Stimulated activated CD4-positive, alpha-beta T cell treated with anti-CD3 and anti-CD28 coated beads, Interleukin-4, amount 100 ng/mL, for 4 hours (primary cell): ENCODE data around the gene HSP90AB1.

Source experiments
- DNase-seq, 2 experiments: peaks; one replicate each; pipeline ENCODE4 v3.0.0-alpha.2; 2020

The HSP90AB1 gene

DNA sequence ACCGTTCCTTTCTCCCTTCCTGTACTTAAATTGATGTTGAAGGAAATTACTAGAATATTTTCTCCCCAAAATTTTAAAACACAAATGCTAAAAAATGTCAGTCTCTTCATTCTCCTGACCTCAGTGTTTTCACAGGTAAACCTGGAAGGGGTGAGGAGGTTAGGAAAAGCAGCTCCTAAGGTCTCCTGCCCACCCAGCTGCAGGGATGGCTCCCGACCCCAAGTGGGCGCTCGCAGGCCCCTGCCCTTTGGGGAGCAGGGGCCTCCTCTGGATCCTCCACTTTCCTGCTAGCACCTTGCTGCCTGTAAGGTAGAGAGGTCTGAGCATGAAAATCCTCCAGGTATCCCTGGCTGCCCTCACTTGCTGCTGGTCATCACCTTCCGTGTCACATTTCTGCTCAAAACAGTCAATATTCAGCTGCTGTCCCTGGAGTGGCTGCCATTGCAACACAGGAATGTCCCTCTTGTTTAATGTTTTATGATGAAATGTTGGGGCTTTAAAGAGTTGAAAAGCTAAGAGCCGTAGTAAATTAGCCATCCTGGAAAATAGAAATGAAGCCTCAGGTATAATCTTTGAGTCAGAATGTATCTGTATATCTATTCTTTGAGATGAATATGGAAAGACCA is 10.9 kb upstream of the HSP90AB1 start:
- no peak for DNase-seq

DNA sequence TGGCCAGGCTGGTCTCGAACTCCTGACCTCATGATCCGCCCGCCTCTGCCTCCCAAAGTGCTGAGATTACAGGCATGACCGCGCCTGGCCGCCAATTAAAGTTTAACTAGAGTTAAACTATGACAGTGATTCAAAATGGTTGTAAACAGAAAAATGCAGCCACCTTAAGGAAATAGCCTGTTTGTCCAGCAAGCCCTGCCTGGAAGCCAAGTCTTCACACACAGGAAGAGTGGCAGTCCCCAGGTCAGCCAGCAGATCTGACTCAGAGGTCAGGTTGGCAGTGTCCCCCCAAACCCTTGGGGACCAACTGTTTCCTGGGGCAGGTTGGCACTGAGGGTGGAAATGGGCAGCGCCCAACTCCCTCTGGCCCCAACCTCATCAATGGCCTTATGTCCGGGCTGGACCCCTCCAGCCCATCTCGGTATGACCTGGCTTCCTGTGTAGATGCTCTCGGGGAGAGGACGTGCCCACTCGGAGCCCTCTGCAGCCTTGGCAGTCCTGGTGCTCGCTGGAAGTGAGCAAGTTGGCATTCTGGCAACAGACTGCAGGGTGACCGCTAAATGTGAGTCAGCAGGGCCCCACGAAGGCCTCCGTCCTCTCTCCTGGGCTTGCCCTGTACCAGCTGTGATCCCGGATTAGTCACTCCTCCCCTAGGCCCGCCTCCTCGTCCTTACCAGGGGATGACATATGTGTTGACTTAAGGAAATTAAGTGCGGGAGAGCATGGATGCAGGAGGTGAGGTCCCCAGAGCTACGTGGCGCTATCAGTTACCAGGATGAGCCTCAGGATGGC is 9.7 kb upstream of the HSP90AB1 start:
- peak; percentile 56 to 73 for DNase-seq

DNA sequence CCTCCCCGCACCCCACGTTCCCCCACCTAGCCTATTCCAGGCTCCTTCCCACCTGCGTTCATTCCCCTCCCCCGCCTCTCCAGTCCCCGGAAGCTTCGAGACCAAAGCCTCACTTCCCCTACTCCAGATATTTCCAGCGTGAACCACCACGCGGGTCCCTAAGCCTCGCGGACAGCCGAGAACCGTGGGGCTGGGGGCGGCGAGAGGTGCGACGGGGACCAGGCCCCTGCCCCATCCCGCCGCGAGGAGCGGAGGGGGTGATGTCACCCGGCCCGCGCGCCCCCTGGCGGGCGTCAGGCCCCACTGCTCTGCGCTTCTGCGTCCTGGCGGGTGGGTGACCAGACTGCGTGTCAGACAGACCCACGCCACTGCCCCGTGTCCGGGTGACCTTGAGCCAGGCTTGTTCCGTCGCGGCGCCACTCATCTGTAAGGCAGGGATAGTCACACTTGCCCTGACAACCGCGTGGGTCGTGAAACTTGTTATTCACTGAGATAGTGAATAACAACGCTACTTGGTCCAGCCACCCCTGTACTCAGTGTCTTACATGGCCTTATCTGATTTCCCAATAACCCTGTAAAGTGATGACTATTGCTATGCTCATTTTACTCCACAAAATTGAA is 9.0 kb upstream of the HSP90AB1 start:
- DNase-seq = peak; percentile 72 to 75

DNA sequence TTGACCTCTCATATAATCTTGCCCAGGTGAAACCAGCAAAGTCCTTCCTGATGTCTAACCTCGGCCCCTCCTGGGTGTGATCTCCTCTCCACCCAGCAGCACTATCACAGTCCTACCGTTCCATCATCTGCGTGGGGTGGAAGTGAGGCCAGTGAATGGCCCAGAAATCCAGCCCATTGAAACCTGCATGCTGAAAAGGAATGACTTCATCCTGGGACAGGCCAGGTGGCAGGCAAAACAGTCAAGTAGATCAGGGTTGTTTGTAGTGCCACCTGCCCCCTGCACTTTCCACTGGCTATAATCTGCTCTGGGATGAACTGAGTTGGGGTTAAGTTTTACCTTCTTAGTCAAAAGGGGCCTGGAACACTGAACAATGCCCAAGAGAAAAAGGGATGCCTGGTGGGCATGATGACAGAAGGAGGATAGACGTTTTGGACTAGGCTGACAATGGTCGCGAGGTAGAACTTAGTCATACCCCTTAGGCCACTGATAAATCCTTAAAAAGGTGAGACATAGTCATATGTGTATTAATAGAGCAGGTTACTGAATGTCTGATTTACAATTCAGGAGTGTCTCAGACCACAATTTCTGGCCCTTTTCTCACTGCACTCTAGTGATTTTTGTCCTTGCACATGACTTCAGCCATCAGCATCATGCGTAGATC is 8.1 kb upstream of the HSP90AB1 start:
- no peak for DNase-seq

DNA sequence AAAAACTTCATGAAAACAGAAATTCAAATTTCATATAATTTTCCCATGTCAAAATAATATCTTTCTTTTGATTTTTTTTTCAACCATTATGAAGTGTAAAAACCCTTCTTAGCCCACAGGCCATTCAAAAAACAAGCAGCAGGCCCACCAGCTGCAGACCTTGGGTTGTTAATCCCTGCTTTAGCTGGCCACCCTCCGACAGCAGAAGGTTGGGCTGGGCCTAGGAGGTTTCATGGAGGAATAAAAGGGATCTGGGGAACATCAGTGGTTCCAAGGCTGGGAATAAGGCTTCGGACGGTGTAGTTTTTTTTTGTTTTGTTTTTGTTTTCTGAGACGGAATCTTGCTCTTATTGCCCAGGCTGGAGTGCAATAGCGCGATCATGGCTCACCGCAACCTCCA is 3.6 kb upstream of the HSP90AB1 start:
- DNase-seq = no peak

DNA sequence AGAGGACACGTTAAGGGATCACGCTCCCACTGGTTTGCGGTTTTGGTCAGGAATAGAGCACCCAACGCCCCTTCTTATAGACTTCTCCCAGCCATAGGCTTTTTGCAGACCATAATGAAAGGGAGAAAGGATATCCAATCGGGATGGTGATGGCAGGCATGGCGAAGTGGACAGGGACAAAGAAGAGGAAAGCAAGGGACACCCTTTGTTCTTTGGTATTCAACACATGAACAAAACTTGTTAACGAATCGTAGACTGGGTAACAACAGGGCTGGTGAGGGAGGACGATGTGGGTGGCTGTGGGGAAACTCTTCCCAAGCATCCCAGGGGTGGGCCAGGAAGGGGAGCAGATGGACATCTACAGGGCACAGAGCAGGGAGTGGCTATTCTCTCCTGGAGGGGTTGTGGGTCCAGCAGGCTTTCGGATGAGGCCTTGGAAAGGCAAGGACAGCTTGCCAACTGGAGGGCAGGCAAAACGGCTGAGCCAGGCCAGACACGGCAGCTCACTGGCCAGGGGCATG is 1.4 kb upstream of the HSP90AB1 start:
- no peak for DNase-seq

DNA sequence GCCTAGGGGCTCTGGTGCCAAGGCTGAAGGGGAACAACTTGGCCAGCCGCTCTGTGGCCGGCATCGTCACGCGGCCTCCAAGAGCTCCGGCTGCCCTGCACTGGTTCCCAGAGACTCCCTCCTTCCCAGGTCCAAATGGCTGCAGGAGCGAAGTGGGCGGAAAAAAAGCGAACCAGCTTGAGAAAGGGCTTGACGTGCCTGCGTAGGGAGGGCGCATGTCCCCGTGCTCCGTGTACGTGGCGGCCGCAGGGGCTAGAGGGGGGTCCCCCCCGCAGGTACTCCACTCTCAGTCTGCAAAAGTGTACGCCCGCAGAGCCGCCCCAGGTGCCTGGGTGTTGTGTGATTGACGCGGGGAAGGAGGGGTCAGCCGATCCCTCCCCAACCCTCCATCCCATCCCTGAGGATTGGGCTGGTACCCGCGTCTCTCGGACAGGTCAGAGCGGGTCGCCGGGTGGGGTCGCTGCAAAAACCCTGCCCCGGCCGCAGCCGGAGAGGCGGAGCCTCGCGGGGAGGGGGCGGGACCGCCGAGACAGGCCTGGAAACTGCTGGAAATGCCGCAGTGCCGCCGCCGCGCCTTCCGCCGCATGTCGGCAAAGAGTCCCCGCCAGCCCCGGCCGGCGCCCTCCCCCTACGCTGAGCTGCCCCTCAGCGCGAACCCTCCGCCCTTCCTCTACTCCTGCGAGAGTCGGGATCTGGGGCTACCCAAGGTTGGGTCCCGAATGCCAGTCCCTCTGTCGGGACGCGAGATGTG is 814 bp upstream of the HSP90AB1 start:
- peak; percentile 82 to 92 for DNase-seq

DNA sequence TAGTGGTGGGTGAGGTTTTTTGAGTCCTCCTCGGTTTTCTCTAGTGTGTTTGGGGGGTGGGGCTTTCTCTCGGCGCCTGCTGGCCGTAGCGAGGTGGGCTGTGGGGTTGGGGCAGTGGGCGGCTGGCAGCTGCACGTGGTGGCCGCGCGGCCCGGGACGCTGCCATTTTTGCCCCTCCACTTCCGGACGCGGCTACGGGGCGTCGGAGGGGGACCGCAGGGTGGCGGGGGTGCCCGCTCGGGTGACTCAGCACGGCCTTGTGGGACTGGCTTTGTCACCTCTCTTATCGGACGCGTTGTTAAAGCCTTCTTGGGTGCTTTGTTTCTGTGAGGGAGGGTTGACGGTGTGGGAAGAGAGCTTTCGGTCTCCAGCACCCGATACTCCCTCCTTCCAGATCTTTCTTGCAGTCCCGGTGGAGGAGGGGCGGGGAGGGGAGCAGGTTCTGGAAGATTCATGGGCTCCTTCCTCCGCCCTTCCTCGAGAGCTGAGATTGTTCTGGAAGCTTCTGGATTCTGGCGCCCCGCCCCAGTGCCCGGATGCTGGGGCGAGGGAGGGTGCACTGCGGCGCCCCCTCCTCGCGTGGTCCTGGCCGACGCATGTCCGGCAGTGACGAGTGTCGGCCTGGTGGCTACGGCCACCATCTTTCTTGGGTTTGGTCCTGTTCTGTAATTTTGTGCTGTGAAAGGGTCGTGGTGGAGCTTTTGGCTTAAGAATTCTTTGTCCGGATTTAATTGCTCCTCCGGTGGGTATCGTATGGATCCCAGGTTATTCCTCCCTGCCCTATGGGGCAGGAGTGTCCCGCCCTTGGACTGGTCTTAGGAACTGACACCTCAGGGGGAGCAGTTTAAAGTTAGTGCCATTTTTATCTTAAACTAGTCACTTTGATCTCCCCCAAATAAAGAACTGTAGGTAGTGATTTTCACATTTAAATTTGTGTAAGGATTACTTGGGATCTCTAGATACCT is 719 bp downstream of the HSP90AB1 start:
- DNase-seq = peak; percentile 84 to 92

DNA sequence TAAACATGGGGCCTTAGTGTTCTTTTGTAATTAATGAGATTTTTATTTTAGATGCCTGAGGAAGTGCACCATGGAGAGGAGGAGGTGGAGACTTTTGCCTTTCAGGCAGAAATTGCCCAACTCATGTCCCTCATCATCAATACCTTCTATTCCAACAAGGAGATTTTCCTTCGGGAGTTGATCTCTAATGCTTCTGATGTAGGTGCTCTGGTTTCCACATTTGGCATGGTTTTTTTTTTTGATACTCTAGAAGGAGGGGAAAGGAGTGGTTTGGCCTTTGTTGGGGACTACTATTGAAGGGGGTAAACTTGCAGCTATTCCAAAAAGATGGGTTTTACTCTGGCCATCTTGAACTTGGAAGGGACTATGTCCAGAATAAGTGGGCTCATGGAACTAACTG is 1.7 kb downstream of the HSP90AB1 start:
- DNase-seq = no peak

DNA sequence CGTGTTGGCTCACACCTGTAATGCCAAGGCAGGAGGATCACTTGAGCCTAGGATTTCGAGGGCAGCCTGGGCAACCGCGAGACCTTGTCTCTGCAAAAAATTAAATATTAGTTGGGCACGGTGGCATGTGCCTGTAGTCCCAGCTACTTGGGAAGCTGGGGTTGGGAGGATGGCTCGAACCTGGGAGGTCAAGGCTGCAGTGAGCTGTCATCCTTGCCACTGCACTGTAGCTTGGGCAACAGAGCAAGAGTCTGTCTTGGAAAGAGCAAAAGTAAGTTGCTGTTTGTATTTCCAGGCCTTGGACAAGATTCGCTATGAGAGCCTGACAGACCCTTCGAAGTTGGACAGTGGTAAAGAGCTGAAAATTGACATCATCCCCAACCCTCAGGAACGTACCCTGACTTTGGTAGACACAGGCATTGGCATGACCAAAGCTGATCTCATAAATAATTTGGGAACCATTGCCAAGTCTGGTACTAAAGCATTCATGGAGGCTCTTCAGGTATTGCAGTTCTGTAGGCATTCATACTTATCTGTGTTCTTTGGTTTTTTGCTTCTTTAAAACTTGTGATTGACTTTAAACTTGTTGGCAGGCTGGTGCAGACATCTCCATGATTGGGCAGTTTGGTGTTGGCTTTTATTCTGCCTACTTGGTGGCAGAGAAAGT is 2.3 kb downstream of the HSP90AB1 start:
- DNase-seq = no peak

DNA sequence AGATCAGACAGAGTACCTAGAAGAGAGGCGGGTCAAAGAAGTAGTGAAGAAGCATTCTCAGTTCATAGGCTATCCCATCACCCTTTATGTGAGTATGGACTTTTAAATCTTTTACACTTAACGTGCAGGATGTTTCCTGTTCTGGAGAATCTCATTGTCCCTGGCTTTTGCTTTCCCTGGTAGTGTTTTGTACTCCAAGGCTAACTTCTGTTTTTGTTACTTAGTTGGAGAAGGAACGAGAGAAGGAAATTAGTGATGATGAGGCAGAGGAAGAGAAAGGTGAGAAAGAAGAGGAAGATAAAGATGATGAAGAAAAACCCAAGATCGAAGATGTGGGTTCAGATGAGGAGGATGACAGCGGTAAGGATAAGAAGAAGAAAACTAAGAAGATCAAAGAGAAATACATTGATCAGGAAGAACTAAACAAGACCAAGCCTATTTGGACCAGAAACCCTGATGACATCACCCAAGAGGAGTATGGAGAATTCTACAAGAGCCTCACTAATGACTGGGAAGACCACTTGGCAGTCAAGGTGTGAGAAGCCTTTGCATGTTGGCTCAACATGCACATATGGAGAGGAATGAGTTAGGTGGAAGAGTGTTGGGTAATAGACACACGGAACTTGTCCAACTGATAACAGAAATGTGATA is 3.3 kb downstream of the HSP90AB1 start:
- DNase-seq = no peak

DNA sequence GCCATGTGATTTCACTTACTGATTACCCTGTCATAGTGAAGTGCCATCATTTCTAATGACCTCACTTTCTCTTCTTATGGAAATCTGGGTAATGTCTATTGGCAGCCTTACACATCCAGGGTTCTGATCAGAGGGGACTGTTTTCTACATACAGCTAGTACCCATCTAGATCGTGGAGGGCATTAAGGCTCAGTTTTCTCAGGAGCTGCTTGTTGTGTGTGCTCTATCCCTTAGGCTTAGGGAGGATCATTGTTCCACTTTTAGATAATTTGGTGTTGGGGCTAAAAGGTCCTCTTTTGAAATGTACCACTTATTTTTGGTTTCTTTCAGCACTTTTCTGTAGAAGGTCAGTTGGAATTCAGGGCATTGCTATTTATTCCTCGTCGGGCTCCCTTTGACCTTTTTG is 3.8 kb downstream of the HSP90AB1 start:
- no peak for DNase-seq

DNA sequence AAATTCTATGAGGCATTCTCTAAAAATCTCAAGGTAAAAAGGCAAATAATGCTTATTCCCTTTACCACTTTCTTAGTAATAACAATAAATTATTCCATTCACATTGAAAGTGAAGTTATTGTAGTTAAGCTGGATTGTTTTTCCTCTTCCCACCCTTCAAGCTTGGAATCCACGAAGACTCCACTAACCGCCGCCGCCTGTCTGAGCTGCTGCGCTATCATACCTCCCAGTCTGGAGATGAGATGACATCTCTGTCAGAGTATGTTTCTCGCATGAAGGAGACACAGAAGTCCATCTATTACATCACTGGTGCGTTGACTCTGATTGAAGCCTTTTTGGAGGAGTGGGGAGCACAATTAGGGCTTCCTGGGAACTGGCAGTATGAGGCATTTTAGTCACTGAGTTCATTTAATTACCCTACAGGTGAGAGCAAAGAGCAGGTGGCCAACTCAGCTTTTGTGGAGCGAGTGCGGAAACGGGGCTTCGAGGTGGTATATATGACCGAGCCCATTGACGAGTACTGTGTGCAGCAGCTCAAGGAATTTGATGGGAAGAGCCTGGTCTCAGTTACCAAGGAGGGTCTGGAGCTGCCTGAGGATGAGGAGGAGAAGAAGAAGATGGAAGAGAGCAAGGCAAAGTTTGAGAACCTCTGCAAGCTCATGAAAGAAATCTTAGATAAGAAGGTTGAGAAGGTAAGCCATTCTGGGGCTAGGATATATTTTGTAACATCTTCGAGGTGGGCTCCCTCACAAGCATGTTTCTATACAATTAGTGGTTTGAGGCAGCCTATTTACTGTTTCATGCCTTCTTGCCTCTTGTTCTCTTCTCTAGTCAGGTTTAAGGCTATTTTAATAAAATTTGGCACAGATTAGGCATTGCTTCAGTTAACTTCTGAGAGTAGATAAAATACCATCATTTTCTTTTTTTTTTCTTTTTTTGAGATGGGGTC is 4.9 kb downstream of the HSP90AB1 start:
- DNase-seq = no peak

DNA sequence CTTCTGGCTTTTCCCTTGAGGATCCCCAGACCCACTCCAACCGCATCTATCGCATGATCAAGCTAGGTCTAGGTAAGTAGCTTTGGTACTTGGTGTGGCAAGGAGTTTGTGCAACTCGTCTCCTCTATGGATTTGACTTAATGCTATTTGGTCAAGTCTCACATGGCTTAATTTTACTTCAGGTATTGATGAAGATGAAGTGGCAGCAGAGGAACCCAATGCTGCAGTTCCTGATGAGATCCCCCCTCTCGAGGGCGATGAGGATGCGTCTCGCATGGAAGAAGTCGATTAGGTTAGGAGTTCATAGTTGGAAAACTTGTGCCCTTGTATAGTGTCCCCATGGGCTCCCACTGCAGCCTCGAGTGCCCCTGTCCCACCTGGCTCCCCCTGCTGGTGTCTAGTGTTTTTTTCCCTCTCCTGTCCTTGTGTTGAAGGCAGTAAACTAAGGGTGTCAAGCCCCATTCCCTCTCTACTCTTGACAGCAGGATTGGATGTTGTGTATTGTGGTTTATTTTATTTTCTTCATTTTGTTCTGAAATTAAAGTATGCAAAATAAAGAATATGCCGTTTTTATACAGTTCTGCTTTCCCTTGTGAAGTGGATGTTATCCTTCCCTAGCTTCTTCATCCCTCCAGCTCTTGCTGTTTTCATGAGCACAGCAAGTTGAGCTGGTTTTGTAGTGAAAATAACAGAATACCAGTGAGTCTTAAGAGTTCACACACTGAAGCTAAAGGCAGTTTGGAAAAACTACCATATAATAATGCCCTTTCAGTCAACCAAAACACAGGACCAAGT is 6.6 kb downstream of the HSP90AB1 start:
- peak; percentile 47 to 48 for DNase-seq

DNA sequence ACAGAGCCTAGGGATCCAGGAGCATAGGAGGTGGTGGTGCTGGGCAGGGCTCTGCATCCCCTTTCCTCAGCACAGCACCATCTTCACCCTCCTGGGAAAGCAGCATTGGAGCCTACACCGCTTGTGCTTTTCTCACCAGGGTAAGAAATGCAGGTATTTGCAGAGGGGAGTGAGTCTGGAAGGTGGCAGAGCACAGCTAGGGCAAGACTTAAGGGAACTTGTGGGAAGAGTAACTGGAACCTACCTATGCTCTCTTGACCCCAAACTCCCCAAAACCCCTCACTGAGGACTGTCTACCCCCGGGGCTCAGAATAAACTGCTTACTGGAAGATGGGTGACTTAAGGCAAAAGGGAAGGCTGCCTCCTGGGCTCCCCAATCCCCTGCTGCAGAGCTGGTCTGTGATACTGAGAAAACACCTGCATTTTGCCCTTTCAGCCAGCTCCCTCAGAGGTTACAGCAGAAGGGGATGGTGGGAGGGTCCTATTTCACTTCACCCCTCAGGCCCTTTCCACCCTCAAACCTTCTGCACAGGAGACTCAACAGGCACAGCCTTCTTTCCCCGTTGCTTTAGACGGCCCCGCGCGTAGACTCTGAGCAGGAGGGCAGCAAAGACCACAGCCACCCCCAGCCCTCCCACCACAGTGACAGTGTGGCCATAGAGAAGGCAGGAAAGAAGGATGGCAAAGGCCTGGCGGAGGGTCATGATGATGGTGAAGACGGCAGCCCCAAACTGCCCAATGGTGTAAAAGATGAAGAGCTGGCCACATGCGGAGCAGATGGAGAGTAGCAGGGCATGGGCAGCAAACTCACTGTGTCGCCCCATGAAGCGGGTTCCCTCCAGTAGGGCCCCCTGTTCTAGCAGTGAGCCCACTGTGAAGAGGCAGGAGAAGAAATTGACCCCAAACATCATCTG is 7.5 kb downstream of the HSP90AB1 start:
- peak in 1 of 2 experiments; percentile 40 for DNase-seq

DNA sequence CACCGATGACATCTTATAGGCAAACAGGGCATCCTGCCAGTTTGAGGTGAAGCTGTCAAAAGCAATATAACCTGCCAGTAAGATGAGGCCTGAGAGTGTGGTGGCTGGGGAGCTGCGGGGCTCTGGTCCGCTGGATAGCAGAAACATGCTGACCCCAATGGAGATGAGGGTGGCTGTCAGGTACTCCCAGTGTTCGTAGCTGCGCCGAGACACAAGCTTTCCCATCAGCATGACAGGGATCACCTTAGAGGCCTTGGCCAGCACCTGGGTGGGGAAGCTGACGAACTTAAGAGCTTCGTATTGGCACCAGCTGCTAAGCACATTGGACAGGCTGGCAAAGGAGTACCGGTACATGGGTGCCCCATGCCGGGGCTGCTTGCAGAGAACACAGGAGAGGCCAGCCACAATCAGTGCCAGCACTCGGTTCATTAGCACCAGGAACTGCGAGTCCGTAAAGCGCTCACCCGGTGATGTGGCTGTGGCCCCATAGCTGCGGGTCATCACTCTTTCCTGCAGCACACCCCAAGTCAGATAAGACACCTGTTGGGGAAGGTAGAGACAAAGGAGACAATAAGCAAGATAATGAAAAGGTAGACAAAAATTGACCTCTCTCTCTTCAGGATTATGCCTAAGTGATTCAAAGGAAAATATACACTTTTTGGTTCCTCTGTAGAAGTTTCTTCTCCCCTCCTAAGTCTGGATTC is 8.4 kb downstream of the HSP90AB1 start:
- peak; percentile 24 to 43 for DNase-seq
